Adrenal gland (tissue), 5 donors: Measurements from ENCODE around the gene SUCLG1.

ENCODE experiments used
- CTCF ChIP-seq, 6 experiments: fragments of 450-650 bp in 4 of 6; fragments of 200-600 bp in 2 of 6; sonication (generic) in 1 of 6; IDR thresholded peaks; 1 replicate in 5 of 6; 2 replicates in 1 of 6; pipeline versions ENCODE4 v1.5.1 to v1.8.0; 2016 to 2021; ENCODE audit warnings: antibody characterized with exemption in 6 of 6, mild to moderate bottlenecking in 2 of 6, moderate library complexity in 1 of 6
- POLR2A ChIP-seq, 2 donors: fragments of 450-650 bp; IDR thresholded peaks; one replicate each; pipeline ENCODE4 v1.6.1; 2017; ENCODE audit warnings: antibody characterized with exemption in 2 of 2, mild to moderate bottlenecking in 2 of 2, moderate library complexity in 1 of 2
- donor health status: DM: no; HTN: no; CAD: no.

GRCh38 chr2:84461310-84461709 lies 2.2 kb upstream of the SUCLG1 start:
- no peak for TF ChIP-seq CTCF (IDR thresholded peaks at IDR 0.05)
- no peak for TF ChIP-seq POLR2A (IDR thresholded peaks at IDR 0.05)
